Middle frontal gyrus (tissue), 1 donor: ENCODE data around the gene L2HGDH.

Experiments used
- DNase-seq: peaks from one replicate; pipeline ENCODE4 v3.0.0-alpha.2; 2015; ENCODE audit warnings: low spot score; ENCODE audit errors: extremely low spot score

Gene L2HGDH

DNA sequence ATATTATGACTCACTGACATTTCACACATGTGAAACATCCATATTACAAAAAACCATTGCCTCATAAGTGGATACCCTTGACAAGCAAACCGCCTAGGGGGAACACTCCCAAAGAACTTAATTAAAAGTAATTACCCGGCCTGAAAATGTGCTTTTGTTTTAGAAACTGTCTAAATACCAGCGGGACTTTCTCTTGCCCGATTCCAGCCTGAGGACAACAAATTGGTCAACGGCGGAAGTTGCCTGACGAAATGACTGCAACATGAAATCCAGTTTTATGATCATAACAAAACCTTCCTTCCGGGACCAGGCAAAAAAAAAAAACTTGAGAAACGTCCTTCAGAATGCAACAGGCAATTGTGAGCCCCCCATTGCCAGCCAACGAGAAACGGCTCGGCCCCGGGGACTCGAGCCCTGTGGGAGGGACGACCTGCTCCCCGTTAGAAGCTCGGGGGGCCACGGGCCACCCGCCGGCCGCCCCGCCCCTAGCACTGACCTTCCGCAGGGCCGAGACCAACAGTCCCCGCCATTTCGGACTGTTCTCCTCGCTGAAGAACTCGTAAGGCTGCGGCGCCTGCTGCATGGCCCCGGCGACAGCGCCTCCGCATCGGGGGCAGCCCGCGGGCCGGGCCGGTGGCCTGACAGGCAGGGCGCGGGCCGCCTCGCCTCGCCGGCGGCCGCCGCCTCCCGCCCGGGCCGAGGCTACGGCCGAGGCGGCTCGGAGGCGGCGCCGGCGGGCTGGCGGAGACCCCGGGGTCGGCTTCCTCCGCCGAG, 81.1 kb downstream of the L2HGDH start:
- DNase-seq, result no peak

DNA sequence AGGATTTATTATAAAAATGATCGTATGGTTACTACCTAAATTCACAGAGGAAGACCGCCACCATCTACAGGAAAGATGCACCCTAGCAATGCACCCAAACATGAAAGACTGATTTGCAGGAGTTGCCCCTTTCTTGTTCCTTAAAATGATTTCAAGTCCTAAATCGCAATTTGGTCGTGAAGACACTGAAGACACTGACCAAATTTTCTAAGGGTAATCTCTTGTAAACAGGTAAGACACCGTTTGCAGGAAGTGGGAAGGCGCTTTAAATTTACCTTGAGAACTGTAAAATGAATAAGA, 81.7 kb downstream of the L2HGDH start:
- DNase-seq, result no peak

DNA sequence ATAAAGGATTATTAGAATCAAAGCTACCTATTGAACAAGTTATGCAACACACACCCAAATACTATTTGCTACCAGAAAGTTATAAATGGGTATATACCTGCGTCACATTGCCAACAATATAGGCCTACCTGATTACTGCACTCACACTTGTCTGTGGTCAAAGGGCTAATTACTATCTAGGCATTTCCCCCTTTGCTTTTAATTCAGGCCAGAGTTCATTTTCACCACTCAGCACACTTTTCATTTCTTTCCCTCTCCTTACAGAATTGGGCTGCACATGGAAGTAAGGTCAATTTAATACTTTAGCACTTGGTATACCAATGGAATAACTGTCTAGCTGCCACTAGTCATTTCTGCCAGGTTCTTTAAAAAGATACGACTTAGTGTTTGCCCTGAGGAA, 82.3 kb downstream of the L2HGDH start:
- DNase-seq, result no peak

DNA sequence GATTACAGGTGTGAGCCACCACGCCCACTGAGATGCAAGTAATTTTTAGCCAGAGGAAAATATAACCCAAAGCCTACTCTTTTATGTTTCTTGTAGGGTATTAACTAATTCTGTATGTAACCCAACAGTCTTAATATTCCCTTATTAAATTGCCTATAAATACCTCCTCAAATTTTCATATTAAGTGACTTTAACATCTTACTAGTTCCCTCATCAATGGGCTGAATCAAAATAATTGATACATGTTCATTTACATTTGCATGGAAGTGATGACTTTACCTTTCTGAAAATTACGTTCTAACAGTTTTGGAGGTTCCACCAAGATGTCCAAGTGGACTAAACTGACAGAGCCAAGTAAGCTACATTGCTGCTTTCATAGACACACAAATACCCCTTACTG, 83.7 kb downstream of the L2HGDH start:
- DNase-seq, result no peak

DNA sequence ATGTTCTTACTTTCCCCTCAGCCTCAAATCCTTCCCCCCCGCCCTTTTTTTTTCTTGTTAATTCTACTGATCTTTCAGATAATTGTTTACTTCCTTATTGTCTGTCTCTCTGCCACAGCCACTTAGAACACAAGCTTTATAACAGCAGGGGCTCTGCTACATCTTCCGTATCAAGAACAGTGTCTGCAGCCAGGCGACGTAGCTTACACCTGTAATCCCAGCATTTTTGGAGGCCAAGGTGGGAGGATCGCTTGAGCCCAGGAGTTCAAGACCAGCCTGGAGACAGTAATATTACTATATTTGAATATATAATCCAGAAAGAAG, 86.1 kb downstream of the L2HGDH start:
- DNase-seq, result no peak

DNA sequence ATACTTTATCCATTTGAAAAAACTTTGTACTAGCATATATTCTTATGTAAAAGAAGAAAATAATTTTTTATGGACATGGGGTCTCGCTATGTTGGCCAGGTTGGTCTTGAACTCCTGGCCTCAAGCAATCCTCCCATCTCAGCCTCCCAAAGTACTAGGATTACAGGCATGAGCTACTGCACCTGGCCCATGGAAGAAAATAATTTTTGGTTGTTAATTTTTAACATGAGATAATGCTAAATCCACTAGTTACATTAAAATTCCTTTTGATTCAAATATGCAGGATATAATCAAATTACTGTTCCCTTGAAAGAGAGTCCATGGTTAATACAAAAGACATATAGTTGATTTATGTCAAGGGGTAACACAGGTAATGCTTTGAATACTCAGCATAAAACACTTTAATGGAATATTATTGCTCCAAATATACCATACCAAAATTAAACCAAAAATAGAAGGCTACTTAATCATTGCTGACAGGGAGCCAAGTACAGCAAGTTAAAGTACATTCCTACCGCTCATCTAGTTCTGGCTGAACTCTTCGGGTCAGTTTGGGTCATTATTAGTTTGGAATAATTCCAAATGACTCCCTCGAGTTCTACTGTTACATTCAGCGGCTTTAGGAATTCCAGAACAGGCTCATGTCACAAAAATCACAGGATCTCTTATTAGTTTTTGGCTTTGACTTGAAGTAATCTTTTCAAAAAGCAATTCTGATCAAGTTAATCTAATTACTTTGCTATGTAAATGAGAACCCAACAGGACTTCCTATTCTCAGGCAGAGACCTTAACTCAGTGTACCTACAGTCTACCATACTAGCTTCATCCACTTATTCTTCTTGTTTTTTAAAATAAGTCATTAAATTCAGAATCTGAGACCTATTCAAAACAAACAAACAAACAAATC, 86.7 kb downstream of the L2HGDH start:
- no peak for DNase-seq

DNA sequence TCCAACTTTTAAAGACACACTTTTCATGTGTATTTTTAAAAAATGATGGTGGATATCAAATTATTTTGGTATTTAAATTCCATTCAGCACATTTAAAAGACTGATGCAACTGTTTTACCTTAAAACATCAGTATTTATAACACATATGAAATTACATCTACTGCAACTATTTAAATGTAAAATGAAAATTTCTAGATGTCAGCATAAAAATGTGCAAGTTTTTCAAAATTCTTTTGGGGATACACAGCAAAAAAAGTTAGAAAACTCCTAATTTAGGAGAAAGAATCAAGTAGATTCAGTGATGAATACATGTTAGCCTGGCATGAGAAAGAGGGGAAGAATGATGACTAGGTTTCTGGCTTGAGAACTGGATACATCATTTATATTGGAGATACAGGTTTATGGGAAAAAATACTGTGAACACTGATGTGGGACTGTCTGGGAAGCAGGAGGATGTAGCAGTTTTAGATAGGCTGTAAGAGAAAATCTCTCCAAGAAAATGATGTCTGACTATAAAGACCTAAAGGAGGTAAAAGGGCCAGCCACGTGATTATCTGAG, 89.9 kb downstream of the L2HGDH start:
- DNase-seq, result no peak

DNA sequence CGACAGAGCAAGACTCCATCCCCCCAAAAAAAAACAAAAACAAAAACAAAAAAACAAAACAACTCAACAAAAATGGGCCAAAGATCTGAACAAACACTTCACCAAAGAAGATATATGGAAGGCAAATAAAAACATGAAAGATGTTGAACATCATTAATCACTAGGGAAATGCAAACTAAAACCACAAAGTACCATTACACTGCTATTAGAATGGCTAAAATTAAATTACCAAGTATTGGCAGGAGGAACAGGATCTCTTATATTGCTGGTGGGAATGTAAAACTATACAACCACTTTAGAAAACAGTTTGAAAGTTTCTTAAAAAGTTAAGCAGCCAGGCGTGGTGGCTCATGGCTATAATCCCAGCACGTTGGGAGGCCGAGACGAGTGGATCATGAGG, 93.5 kb downstream of the L2HGDH start:
- DNase-seq, result no peak

DNA sequence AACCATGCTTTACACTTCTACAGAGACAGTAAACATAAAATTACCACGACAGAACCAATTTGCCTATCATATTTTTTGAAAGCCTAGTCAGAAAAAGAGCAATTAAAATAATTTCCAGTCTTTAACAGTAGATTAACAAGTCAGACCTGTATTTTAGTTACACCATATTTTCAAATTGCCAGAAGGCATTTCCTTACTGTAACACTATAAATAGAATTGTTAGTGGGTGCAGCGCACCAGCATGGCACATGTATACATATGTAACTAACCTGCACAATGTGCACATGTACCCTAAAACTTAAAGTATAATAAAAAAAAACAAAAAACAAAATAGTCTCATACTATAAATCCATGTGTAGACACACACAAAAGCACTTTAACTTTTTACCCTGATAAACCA, 96.6 kb downstream of the L2HGDH start:
- no peak for DNase-seq

DNA sequence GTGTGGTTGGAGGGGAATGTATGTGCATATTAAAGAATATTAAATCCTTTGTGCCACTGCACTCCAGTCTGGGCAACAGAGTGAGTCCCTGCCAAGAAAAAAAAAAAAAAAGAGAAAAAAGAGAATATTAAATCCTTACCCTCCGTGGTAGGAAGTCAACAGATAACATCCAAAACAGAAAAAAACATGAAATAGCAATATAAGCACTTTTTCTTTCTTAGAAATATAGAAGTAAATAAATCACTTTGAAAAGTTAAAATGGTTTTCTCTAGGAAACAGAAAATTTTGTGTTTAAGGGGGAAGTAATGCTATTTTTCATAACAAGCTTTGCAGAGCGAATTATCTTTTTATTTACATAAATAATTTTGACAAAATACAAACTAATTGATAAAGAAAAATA, 98.2 kb downstream of the L2HGDH start:
- DNase-seq, result no peak

DNA sequence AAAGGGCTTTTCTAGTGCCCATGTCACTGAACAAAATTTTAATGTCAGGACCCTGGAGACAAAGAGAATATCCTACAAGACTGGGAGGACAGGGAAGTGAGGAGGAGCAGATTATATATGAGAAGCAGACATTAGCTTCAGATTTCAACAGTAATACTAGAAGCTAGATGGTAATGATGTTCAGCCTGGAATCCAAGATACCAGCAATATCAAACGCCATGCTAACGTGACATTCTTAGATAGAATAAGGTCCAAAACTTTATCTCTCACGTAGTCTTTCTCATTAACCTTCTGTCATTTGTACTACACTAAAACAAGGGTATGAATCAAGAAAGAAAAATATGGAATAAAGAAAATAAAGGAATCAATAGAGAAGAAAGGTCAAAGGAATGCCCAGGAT, 99.3 kb downstream of the L2HGDH start:
- DNase-seq, result no peak

DNA sequence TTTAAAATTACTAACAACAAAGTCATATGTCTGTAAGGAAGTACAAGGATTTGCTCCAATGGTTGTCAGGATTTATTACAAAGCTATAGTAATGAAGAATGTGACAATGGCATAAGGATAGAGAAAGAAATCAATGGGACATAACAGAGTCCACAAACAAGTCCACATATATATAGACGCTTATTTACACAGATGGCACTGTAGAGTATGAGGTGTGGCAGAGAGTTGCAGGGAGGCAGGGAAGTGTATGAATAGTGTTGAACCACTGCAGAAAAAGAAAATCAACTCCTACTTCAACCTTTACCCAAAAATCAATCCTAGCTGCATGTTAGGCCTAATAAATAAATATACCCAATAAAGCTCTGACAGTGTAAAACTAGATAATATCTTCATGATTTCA, 102.0 kb downstream of the L2HGDH start:
- no peak for DNase-seq

DNA sequence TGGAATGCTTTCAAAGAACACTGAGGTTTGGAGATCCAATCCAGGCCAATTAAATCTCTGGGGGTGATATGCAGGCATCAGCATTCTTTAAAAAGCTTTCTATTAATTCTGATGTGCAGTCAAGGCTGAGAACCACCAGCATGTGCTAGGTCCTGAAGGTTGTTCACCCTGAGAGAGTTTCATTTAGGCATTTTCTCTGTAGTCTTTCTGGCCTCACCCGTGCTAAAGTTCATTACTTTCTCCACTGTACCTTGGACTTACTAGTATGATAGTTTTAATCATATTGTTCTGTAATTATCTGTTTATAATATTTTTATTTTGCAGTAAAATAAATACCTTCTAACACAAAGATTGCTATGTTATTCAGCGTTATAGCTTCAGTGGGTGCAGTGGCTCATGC, 113.5 kb downstream of the L2HGDH start:
- DNase-seq, result no peak

DNA sequence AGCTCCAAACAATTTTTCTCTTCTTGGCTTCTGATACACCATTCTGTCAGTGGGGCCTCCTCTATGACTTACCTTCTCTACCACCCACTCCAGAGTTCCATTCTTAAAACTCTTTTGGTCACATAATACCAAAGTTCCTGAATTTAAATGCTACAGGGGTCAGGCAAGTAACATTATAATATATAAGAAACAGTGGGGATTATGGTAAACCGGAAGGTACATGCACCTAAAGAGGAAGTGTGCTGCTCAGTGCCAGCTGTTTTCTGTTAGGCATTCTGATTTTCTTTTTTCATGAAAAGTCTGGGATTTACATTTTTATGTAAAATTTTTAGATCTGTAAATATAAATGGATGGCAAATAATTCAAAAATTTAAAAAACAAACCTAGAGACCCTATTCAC, 120.5 kb downstream of the L2HGDH start:
- DNase-seq, result no peak
